Measurements from ENCODE around the gene KLHL25. TPM values are rescaled to one million over a fixed set of nuclear protein-coding genes. Genes with fewer than 3 reads are reported as not detected.
"Not testable (repeated sequence)": the region's sequence is repeated elsewhere in the genome, so short reads cannot be mapped to it uniquely, and the experiment has no call there.

The KLHL25 gene
- total RNA-seq, 1 donor from 2014 or later, result 6.2 TPM

DNA sequence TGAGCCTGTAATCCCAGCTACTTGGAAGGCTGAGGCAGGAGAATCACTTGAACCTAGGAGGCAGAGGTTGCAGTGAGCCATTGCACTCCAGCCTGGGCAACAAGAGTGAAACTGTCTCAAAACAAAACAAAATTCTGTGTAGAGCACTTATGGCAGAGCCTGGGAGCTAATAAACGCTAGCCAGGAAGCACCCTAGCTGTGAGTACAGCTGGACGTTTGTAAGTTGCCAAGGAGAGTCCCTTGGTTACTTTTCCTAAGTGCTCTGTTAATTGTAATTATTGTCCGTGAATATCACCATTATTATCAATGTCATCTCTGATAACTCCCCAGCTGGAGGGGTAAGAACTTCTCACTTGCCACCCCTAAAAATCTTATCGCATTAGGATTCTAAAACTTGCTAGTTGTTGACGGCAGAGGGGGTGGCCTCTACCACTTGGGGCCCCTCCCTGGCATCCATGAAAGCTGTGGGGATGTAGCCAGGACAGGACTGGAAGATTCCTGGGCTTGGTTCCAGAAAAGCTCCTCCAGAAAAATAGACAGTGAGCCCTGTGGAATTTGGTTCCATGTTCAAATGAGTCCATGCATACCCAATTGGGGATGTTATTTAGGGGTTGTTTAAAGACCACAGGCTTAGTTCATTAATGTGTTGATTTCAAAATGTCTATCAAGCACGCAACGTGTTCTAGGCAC lies 9.9 kb upstream of the KLHL25 start:
- no peak for DNase-seq (ENCODE audit: low read depth)

DNA sequence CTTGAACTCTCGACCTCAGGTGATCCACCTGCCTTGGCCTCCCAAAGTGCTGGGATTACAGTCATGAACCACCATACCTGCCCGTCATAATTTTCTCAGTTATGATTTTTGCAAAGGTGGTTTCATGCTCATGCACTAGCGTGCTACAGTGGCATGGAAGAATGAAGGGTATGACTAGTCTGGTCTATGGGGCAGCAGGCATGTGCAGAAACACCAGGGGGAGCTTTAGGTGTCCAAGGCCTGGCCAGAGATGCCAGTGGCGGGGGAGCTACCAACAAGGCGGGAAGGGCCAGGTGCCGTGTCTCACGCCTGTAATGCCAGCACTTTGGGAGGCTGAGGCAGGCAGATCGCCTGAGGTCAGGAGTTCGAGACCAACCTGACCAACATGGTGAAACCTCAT lies 7.9 kb upstream of the KLHL25 start:
- not testable (repeated sequence) for DNase-seq (ENCODE audit: low read depth)

DNA sequence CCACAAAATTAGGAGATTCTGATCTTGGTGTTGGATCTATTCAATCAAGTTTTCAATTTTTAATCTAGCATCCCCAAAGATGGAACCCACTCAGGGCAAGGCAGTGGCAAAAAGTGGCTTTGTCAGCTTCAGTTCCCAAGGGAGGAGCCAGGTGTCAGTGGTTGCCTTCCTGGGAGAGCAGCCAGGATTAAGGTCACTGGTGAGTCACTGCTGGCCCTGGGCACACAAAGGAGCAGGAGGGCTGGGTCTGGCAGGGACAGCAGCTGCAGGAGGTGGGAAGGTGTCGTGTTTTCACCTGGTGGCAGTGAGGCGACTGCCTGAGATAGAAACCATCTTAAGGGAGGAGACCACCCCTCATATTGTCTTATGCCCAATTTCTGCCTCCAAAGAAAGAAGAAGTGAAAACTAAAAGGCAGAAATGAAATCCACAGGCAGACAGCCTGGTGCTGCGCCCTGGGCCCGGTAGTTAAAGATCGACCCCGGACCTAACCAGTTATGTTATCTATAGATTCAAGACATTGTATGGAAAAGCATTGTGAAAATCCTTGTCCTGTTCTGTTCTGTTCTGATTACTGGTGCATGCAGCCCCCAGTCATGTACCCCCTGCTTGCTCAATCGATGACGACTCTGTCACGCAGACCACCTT lies 5.9 kb upstream of the KLHL25 start:
- DNase-seq (ENCODE audit: low read depth), result peak; percentile 80

DNA sequence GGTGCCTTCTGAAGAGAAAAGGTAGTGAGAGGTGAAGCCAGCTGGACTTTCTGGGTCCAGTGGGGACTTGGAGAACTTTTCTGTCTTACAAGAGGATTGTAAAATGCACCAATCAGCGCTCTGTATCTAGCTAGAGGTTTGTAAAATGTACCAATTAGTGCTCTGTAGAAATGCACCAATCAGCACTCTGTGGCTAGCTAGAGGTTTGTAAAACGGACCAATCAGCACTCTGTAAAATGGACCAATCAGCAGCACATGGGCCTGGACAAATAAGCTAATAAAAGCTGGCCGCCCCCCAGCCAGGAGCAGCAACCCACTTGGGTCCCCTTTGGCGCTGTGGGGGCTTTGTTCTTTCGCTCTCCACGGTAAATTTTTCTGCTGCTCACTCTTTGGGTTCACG lies 1.6 kb upstream of the KLHL25 start:
- not testable (repeated sequence) for DNase-seq (ENCODE audit: low read depth)

DNA sequence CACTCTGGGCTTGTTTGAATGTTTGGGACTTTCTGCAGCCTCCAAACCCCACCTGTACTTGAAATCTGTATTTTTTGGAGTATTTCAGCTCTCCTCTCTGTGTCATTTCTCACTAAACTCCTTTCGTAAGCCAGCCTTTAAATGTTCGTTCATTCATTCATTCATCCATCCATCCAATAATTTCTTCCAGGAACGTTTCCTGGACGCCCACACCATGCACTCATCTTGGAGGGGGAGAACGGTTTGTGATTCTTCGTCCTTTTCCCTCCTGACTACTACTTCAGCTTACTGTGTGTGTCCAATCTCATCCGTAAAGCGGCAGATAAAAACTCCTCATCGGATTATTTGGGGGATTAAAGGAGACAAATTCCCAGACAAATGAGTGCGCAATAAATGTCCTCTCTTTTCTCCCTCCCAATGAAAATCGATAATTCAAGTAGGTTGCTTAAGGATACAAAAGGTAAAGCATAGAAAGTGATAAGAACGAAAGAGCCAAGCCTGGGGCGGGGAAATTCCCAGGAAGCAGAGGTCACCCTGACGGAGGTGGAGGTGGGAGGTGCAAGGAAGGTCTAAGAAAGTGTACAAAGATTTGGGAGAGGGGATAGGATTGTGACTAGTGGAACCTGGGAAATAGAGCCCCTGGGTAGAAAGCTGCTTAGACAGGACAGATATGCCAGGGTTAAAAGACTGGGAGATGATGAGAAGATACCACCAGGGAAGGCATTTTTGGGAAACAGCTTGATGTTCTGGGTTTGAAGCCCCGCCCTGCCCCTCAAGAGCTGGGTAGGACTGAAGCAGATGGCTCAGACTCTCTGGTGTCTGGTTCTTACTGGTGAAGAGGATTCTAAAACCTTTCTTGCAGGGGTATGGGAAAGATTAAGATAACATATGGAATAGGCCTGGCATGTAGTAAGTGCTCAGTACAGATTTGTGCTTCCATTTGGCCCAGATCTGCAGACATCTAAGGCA lies 896 bp upstream of the KLHL25 start:
- no peak for DNase-seq (ENCODE audit: low read depth)

DNA sequence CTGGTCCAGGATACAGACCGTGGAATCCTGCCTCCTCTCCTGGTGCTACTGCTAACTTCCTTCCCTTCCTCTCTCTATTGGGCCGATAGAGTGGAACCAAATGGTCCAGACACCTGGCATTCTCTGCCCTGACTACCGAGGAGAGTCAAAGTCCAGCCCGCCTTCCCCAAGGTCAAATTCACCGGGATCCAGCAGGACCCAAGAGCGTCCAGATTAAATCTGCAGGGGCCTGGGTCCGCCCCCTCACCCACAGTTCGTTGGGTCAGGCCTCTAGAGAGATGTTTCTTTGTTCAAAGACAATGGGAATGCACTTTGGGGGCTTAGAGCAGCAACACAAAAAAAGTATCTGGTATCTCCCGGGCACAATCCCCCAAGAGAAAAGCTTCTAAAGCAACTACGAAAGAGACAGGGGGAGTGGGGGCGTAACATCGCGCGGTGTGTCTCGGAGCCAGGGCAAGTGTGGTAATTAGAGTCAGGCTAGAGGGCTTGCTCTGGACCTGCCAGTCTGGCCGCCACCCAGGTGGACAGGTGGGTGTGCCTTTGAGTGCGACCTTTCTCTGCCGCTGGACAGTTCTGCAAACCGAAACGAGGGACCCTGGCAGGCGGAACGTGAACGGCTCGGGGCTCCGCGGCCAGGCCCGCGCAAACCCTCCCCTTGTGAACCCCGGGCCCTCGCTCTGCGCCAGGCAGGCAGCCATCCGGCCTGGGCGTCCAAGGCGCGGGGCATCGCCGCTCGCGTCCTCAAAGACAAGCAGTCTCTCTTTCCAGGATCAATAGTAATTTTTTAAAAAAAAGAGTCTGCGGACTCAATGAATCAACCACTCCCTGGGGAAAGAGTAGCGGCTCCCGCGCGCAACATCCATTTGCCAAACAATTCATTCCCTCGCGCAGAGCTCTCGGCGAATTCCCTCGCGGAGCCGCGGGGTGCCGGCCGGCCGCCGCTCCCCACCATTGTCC lies 806 bp downstream of the KLHL25 start:
- no peak for DNase-seq (ENCODE audit: low read depth)

DNA sequence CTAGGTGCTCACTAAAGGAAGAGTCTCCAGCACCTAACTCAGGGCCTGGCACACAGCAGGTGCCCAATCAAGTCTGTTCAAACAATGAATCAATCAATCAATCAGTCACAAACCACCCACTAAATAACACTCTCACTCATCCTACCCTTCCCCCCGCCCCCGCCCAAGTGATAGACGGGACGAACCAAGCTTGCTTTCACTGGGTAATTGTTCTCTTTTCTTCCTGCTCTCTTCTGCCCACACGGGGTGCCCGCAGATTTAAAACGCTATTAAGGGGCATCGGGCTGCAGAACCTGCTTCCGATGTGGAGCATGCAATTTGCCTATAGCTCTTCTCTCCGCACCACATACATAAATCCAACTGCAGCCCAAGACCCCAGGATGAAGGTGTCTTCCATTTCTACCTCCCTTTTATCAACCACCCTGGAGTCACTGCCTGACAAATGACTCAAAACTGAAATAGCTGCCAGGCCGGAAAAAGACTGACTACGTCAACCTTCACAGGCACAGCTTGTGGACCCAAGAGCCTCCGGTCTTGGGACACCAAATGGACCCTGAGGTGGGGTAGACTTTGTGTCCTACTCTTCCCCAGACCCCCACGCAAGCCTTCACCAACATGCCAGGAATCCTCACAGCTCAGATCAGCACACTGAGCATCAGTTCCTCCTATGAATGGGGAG lies 1.7 kb downstream of the KLHL25 start:
- DNase-seq (ENCODE audit: low read depth), result no peak

DNA sequence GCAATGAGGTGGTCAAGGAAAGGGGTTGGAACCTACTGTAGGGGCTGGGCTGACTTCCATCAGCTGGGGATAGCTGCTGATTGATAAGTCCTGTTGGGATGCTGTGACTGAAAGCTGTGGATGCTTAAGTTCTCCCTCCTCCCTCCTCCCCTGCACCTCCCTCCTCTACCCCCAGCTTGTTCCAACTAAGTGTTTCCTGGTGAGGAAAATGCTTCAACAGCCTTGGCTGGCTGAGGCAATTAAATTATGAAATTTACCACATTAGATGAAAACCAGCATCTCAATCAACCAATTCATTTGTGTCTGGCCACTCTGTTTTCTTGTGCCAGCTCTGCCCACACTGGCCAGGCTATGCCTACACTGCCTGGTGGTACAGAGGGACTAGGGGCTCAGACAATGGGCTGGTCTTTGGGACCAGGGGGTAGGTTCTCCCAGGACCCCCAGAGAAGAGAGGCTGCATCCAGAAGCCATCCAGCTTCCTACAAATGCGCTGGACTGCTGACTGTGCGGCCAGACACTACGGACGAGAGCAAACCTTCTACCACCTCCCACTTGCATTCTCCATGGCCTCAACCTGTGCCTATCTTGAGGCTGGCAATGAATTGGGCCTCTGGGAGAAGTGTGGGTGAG lies 2.5 kb downstream of the KLHL25 start:
- DNase-seq (ENCODE audit: low read depth), result no peak

DNA sequence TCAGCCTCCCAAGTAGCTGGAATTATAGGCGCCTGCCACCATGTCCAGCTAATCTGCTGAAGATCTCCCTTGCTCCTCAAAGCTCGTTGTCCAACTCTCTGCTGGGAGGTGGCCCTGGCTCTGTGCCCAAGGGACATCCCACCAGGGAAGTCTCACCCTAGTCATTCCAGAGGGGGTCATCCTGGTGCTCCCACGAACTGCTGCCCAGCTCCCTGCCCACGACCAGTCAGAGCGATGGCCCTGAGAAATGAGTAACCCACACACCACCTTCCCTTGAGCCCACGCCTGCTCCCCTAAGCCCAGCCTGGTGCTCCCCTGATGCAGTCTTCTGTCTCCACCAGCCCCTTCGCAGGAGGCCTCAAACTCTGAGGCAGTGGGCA lies 5.2 kb downstream of the KLHL25 start:
- DNase-seq (ENCODE audit: low read depth), result no peak

DNA sequence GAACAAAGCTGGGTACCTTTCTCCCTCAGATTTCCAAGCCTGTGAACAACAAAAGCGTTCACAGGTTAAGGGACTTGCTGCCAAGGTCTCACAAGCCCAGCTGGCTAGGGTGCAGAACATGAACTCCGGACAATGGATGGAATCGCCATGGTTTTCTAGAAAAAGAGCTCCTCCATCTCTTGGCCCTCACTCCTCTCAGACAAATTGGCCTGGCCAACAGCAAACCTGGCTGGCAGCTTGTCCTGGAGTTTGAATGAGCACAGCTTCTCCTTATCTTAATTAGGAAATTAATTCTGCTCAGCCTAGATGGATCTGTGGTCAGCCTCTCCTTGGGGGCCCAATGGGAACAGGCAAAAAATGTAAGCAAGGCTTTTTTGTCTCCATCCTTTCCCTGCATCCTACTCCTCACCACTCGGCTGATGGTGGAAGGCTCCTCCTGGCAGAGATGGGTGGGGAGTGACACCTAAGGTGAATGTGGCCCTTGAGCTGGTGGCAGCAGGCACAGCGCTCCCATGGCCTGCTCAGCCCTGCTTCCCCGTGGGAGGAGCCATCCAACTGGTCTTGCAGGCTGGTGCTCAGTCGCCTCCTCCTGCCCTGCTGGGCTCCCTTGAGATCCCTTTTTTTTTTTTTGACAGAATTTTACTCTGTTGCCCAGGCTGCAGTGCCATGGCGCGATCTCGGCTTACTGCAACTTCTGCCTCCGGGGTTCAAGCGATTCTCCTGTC lies 5.8 kb downstream of the KLHL25 start:
- DNase-seq (ENCODE audit: low read depth), result no peak

DNA sequence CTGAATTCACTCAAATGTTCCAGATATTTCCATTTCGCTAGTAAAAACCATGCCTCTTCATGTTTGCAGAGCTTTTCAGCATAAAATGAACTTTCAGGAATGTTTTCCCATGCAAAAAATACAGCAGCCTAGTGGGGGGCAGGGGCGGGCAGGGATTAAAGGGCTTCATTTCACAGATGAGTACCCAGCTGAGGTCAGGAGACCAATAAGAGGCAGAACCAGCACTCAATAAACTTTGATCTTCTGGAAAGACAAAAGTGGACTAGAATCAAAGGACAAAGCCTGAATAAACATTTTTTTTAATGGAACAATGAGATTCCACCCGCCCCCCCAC lies 8.0 kb downstream of the KLHL25 start:
- DNase-seq (ENCODE audit: low read depth), result peak; percentile 27

DNA sequence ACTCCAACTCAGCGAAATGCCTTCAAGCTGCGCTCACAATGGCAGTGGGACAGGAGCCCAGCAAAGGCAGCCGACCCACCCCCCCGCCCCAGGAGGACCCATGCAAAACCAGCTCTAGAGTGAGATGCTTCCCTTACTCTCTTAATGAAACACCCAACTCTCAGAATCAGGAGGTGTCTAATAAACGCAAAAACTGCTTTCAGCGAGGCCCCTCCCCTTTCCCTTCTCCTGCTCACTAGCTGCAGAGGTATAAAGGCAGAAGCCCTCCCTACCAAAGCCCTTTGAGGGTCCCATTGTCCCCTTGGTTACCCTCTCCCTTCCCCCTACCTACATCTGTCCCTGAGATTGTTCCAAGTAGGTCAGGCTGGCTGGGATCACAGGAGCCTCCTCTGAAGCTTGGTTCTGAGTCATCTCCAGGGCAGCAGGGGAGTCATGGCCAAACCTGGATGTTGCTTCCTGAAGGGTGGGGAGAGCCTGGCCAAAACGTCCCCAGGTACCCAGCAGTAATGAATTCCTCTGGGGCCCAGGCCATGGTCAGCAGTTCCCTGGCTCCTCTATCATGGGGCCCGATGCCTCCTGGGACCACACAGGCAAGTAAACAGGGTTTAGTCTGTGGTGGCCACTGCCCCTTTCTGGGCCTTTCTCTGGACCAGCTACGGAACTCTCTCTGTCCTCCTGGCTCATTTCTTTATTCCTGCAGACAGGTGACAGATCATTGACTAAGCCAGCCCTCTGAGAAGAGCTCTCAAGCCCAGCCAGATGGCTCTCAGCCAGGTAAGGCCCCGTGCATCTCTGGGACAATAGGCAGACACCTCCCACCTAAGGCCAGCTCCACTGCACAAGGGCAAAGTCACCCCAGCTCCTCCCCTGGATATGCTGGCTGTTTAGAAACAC lies 8.6 kb downstream of the KLHL25 start:
- peak; percentile 70 for DNase-seq (ENCODE audit: low read depth)

DNA sequence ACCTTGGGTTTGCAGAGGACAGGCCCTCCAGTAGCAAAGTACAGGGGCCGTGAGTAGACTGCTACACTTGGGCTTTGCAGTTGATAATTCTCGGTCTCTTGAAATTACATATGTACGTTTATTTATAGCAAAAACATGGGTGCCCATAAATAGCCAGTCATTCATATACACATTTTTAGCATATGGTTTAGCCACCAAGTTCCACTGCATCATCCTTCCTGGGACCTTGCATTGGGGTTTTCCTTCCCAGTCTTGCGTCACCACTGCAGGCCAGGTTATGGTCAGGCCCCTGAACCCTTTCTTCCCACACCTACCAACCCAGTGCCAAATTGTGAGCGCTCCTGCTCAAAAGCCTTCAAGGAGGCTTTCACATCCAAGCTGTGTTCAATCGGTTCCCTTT lies 12.7 kb downstream of the KLHL25 start:
- DNase-seq (ENCODE audit: low read depth), result no peak

DNA sequence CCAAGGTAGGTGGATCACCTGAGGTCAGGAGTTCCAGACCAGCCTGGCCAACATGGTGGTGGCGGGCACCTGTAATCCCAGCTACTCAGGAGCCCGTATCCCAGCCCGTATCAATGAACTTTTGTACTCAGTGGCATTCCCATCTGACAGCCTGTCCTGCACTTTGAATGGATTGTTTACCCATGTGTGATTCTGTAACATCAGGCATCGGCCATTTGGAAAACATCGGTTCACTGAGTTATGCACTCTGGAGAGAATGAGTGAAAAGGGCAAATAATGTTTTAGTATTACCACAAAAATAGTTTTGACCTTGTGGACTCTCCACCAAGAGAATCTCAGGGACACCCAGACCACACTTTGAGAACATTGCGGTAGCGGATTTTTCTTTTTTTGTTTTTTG lies 13.6 kb downstream of the KLHL25 start:
- DNase-seq (ENCODE audit: low read depth), result no peak

DNA sequence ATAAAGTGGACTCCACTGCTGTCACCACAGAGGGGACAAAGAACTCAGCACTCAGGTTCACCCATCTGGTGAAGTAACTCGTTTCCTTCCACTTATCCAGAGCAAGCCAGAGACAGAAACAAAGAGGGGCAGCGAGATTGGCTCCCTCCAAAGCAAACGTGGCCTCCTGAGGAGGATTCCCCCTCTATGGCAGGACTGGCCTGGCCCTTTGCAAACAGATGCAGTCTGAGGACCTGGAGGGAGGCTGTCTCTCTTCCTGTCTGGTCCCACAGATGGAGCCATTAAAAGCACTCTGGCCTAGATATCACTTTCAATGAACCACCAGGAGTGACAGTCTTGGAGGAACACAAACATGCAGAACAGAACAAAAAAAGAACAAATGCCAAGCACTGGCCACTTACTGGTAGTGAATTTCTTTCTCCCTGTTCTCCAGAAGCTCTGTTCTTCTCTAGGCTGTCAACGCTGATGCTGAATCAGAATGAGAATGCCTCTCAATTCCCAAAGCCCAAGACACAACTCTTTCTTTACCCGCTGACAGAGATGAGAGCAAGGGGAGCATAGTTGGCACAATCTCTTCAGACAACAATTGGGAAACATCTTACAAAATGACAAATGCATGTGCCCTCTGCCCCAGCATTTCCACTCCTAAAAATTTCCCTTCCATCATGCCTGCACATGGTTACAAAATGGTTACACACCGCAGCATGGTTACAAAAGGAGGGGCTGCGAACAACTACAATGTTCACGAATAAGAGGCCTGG lies 14.3 kb downstream of the KLHL25 start:
- DNase-seq (ENCODE audit: low read depth), result no peak

DNA sequence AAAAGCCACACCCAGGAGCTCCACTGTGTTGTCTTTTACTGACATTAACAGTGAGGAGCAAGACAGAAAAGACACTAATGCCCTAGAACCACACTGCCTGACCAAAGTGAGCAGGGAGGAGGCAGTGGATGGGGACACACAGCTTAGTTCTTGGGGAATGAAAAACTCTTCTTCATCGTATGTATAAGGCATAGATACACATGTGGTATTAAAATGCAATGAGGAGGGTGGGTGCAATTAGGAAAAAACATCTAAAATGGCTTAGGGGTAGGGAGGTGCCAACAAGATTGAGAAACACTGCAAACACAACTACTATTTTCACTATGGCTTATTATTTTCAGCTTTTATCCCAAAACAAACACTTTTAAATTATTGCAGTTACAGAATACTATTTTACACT lies 15.5 kb downstream of the KLHL25 start:
- DNase-seq (ENCODE audit: low read depth), result no peak

DNA sequence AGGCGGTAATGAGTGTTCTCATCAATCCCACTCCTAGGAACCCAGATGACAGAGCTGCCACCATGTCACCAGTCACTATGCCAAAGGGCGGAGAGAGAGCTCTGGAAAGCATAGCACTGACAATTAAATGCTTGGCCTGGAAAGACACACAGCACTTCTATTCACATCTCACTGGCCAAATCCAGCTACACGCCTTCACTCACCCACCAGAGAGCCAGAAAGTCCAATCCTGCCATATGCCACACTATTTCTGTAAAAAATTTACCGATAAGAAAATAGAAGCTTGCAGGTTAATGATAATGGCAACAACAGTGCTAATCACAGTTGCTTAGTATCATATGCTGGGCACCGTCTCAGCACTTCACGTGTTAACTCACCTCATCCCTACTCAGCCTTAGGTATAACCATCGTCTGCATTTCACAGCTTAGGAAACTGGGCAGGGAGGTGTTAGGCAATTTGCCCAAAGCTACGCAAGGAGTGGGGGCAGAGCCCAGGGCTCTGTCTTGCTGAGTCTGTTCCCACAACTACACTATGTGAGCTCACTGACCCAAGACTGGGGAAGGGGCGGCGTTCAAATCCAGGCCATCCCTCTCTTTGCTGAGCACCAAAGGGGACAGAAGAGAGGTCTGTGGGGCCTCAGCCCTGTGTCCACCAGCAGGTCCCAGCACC lies 16.5 kb downstream of the KLHL25 start:
- peak; percentile 63 for DNase-seq (ENCODE audit: low read depth)
